ENCODE measurements around the gene RARRES1. TPM values are rescaled to one million over a fixed set of nuclear protein-coding genes. Genes with fewer than 3 reads are reported as not detected.

RARRES1 gene
- total and polyA plus RNA-seq, 4 donors = 36.3 to 110 (median 51.6) TPM

DNA sequence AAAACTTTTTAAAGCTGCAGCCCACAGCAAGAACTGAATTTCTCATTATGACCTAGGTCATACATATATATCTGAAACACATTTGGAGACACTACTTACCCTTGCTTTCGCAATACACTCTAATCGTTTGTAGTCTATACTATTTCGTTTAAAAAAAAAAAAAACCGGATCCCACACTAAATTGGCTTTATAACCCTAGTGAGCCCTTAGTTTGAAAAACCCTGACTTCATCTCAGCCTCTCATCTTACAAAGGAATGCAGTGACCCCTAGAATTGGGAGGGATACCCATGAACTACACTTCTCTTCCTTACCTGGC, 4.2 kb downstream of the RARRES1 start:
- DNase-seq (no peak), ATAC-seq (ENCODE audit: insufficient read depth, low FRiP score) (no peak)
- Histone ChIP-seq H3K9me3 (ENCODE audit: control insufficient read depth in 4 of 4, insufficient read depth in 3 of 4, low read length in 3 of 4) (no peaks in the 10 kb centered on the region), H3K27ac (ENCODE audit: low read depth in 1 of 2, low read length in 1 of 2) (no peak overlapping the region), H3K27me3 (ENCODE audit: control insufficient read depth in 3 of 3, insufficient read depth in 3 of 3, low read length in 2 of 3) (no peaks in the 10 kb centered on the region), H3K4me3 (no peak overlapping the region), H3K36me3 (ENCODE audit: control insufficient read depth in 4 of 4, insufficient read depth in 4 of 4, low read length in 4 of 4) (peaks cover 0 to 4% (median 2%) of the 10 kb centered on the region in 4 donors), H3K4me1 (ENCODE audit: control insufficient read depth in 5 of 5, insufficient read depth in 5 of 5, low read length in 5 of 5) (peaks cover 10 to 57% (median 21%) of the 10 kb centered on the region in 5 donors), H3K9ac (ENCODE audit: insufficient read depth in 1 of 2, low read length in 2 of 2) (peak overlapping the region in 1 of 2 donors; percentile 11)
- WGBS, 2 donors = 36 to 37% methylated on average over 4 of the region's 4 CpGs
- TF ChIP-seq, protein P1, sequence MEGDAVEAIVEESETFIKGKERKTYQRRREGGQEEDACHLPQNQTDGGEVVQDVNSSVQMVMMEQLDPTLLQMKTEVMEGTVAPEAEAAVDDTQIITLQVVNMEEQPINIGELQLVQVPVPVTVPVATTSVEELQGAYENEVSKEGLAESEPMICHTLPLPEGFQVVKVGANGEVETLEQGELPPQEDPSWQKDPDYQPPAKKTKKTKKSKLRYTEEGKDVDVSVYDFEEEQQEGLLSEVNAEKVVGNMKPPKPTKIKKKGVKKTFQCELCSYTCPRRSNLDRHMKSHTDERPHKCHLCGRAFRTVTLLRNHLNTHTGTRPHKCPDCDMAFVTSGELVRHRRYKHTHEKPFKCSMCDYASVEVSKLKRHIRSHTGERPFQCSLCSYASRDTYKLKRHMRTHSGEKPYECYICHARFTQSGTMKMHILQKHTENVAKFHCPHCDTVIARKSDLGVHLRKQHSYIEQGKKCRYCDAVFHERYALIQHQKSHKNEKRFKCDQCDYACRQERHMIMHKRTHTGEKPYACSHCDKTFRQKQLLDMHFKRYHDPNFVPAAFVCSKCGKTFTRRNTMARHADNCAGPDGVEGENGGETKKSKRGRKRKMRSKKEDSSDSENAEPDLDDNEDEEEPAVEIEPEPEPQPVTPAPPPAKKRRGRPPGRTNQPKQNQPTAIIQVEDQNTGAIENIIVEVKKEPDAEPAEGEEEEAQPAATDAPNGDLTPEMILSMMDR (IDR thresholded peaks at IDR 0.05; ENCODE audit: control extremely low read depth, extremely low read depth) = no peak

DNA sequence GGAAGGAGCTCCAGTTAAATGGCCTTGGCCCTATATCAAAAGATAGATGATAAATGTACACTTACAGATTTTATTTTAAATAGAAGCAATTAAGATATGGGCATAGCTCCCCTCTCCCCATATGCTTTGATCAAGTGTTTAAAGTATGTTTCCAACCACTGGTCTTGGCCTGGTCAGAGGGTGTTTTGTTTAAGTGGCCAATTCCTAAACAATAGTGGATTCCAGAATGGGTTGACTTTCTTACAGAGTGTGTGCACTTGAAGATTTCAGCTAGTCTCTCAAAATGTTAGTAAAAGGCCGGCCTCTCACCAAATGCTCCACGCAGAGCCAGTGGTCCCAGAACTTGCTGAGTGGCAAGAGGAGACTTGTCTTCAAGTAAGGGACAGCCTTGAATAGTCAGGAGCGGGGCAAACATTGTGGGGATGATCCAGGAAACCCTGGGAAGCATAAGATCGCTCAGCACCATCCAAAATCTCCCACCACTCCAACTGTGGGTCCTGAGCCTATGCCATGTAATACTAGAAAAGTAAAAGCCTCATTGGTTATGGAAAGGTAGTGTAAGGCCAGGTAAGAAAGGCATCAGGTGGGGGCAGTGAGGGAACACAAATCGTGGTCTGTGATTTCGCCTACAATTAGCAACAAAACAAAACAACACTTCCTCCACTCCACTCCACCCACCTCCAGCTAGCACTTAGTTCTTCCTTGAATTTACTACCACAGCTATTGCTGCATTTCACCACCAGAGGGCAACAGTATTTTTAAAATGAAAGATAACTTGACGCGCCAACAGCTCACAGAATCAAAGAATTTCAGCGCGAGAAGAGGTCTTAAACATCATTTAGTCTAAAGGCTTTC, 4.8 kb downstream of the RARRES1 start:
- Histone ChIP-seq H3K4me1 (ENCODE audit: control insufficient read depth in 5 of 5, insufficient read depth in 5 of 5, low read length in 5 of 5) (peaks cover 10 to 56% (median 18%) of the 10 kb centered on the region in 5 donors), H3K4me3 (no peak overlapping the region), H3K27me3 (ENCODE audit: control insufficient read depth in 3 of 3, insufficient read depth in 3 of 3, low read length in 2 of 3) (no peaks in the 10 kb centered on the region), H3K36me3 (ENCODE audit: control insufficient read depth in 4 of 4, insufficient read depth in 4 of 4, low read length in 4 of 4) (peaks cover 0 to 5% (median 2%) of the 10 kb centered on the region in 4 donors), H3K9me3 (ENCODE audit: control insufficient read depth in 4 of 4, insufficient read depth in 3 of 4, low read length in 3 of 4) (no peaks in the 10 kb centered on the region), H3K27ac (ENCODE audit: low read depth in 1 of 2, low read length in 1 of 2) (peak overlapping the region in 1 of 2 donors; percentile 61), H3K9ac (ENCODE audit: insufficient read depth in 1 of 2, low read length in 2 of 2) (peak overlapping the region in 1 of 2 donors; percentile 42)
- TF ChIP-seq, protein P1 (IDR thresholded peaks at IDR 0.05; ENCODE audit: control extremely low read depth, extremely low read depth) = peak; percentile 92
- ATAC-seq (ENCODE audit: insufficient read depth, low FRiP score) = no peak
- WGBS, 2 donors = 29% methylated on average over 10 of the region's 10 CpGs
- peak; percentile 75 to 94 (median 93) for DNase-seq

DNA sequence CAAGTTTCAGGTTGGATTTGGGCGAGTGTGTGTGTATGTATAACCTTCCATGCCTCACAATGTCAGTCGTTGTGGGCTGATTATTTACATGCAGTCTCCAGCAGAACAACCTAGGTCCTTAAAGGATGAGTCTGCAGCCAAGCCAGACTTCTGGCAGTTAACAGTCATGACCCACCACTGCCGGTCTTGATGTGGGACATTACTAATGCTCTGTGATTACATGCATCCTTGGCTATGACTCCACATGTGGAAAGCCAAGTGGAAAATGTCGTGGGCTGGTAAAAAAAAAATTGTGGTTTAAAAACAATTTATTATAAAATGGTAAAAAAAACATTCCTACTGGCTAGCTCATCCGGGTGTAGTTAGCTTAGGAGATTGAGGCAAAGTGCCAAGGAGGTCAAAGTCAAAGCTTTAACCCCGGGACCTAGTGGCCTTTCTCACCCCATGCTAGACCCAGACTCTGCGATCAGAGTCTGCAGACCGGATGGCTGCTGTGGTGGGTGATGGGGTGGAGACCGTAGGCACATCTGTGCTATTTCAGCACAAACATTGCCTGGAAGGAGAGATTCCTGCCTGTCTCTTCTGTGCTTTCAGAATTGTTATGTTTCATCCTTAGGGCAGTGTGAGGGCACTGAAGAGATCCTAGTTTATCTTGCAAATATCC, 6.8 kb downstream of the RARRES1 start:
- Histone ChIP-seq H3K9ac (ENCODE audit: insufficient read depth in 1 of 2, low read length in 2 of 2) (peak overlapping the region in 1 of 2 donors; percentile 19), H3K4me1 (ENCODE audit: control insufficient read depth in 5 of 5, insufficient read depth in 5 of 5, low read length in 5 of 5) (peaks cover 3 to 46% (median 16%) of the 10 kb centered on the region in 5 donors), H3K27ac (ENCODE audit: low read depth in 1 of 2, low read length in 1 of 2) (peak overlapping the region in 1 of 2 donors; percentile 80), H3K4me3 (no peak overlapping the region), H3K9me3 (ENCODE audit: control insufficient read depth in 4 of 4, insufficient read depth in 3 of 4, low read length in 3 of 4) (no peaks in the 10 kb centered on the region), H3K36me3 (ENCODE audit: control insufficient read depth in 4 of 4, insufficient read depth in 4 of 4, low read length in 4 of 4) (peaks cover 0 to 13% (median 5%) of the 10 kb centered on the region in 4 donors), H3K27me3 (ENCODE audit: control insufficient read depth in 3 of 3, insufficient read depth in 3 of 3, low read length in 2 of 3) (no peaks in the 10 kb centered on the region)
- WGBS, 2 donors = 51 to 68% methylated on average over 9 of the region's 9 CpGs
- DNase-seq = peak; percentile 39 to 70 (median 52)
- TF ChIP-seq, protein P1 (IDR thresholded peaks at IDR 0.05; ENCODE audit: control extremely low read depth, extremely low read depth) = no peak
- ATAC-seq (ENCODE audit: insufficient read depth, low FRiP score) = peak; percentile 59
